HCT116 (cell line): ENCODE measurements around the gene VTI1A. TPM values are rescaled to one million over a fixed set of nuclear protein-coding genes. Genes with fewer than 3 reads are reported as not detected.

Experiments
- ATAC-seq: fragments of 200-7000 bp; cut with Tn5 transposase; 2 replicates; pipeline ENCODE4 v1.9.1; 2020; ENCODE audit warnings: mild to moderate bottlenecking, moderate library complexity
- BruUV-seq: library from RNA; stranded (reverse); fragments of 400-500 nt; replicated peaks from 2 replicates; lab custom pipeline; 2021; lab: Mats Ljungman, UMichigan
- CTCF ChIA-PET: fragments of 300-600 bp; sonication (Branson Sonifier 250); formaldehyde crosslinking; loops from one replicate; lab custom pipeline; 2021; ENCODE audit warnings: antibody characterized with exemption; lab: Charles Lee
- POLR2A ChIA-PET: fragments of 300-600, 350-600 bp; sonication (Branson Sonifier 250); formaldehyde crosslinking; loops from one replicate; lab custom pipeline; 2021; ENCODE audit warnings: antibody characterized with exemption; lab: Charles Lee
- RAD21 ChIA-PET, 2 experiments: fragments of 300-600 bp; sonication (Branson Sonifier 250); formaldehyde crosslinking; loops; one replicate each; lab custom pipeline; 2023; ENCODE audit warnings: low total read pairs in 2 of 2; ENCODE audit not compliant: uncharacterized antibody in 2 of 2, unreplicated experiment in 2 of 2, low non-redundant PET in 1 of 2; lab: Charles Lee
- DNase-seq: peaks from one replicate; pipeline ENCODE4 v3.0.0-alpha.2; 2010; ENCODE audit warnings: low read depth, low spot score
- H2AFZ ChIP-seq: fragments of 200-600 bp; shearing (Covaris generic), sonication (generic); 2 replicates; pipeline ENCODE4 v1.6.1; 2017; ENCODE audit warnings: low read depth, mixed run types, mixed read lengths, antibody characterized with exemption, low read length; ENCODE audit not compliant: poor library complexity, severe bottlenecking
- H3K27ac ChIP-seq: 2 replicates; pipeline ENCODE4 v1.5.1; 2012; ENCODE audit warnings: low read depth, low read length
- H3K27me3 ChIP-seq: fragments of 200-600 bp; sonication (generic); 2 replicates; pipeline ENCODE4 v1.6.1; 2016; ENCODE audit warnings: mixed run types, low read length, mixed read lengths; ENCODE audit not compliant: insufficient read depth
- H3K36me3 ChIP-seq, 2 experiments: fragments of 200-500 bp in 1 of 2; fragments of 200-600 bp in 1 of 2; sonication (Bioruptor generic) in 1 of 2; sonication (generic) in 1 of 2; 2 replicates each; pipeline versions ENCODE4 v1.5.1 to v1.6.1; 2014 to 2016; ENCODE audit warnings: low read length in 2 of 2, inconsistent platforms in 1 of 2, mixed read lengths in 1 of 2, mixed run types in 1 of 2; ENCODE audit not compliant: insufficient read depth in 2 of 2, control insufficient read depth in 1 of 2
- H3K4me1 ChIP-seq, 2 experiments: fragments of 200-600 bp in 1 of 2; sonication (generic) in 1 of 2; 2 replicates each; pipeline versions ENCODE4 v1.5.1 to v1.6.1; 2012 to 2017; ENCODE audit warnings: low read length in 2 of 2, inconsistent platforms in 1 of 2, mild to moderate bottlenecking in 1 of 2, mixed read lengths in 1 of 2, mixed run types in 1 of 2, moderate library complexity in 1 of 2; ENCODE audit not compliant: insufficient read depth in 2 of 2, control insufficient read depth in 1 of 2
- H3K4me2 ChIP-seq: fragments of 200-600 bp; sonication (generic); 2 replicates; pipeline ENCODE4 v1.6.1; 2017; ENCODE audit warnings: mixed run types, low read length, mixed read lengths
- H3K4me3 ChIP-seq, 2 experiments: fragments of 200-600 bp in 1 of 2; sonication (generic) in 1 of 2; replicated peaks in 1 of 2; 2 replicates each; pipeline ENCODE4 v1.5.1; 2011 to 2016; ENCODE audit warnings: low read length in 2 of 2, control low read depth in 1 of 2, low read depth in 1 of 2, mild to moderate bottlenecking in 1 of 2, mixed read lengths in 1 of 2, mixed run types in 1 of 2
- H3K79me2 ChIP-seq: fragments of 200-600 bp; sonication (generic); 2 replicates; pipeline ENCODE4 v1.6.1; 2017; ENCODE audit warnings: mild to moderate bottlenecking, mixed run types, low read length, moderate library complexity, mixed read lengths; ENCODE audit not compliant: insufficient read depth
- H3K9ac ChIP-seq: fragments of 200-600 bp; sonication (generic); 2 replicates; pipeline ENCODE4 v1.6.1; 2016; ENCODE audit warnings: low read length, mixed read lengths
- H3K9me2 ChIP-seq: fragments of 200-600 bp; sonication (generic), shearing (Covaris generic); 2 replicates; pipeline ENCODE4 v1.6.1; 2017; ENCODE audit warnings: mixed run types, mild to moderate bottlenecking, moderate library complexity; ENCODE audit not compliant: insufficient read depth
- H3K9me3 ChIP-seq, 2 experiments: fragments of 200-500 bp in 1 of 2; fragments of 200-600 bp in 1 of 2; sonication (Bioruptor generic) in 1 of 2; sonication (generic) in 1 of 2; 2 replicates each; pipeline ENCODE4 v1.6.1; 2014 to 2017; ENCODE audit warnings: low read length in 2 of 2, mixed read lengths in 2 of 2, inconsistent platforms in 1 of 2, low read depth in 1 of 2, mild to moderate bottlenecking in 1 of 2, mixed run types in 1 of 2, moderate library complexity in 1 of 2; ENCODE audit not compliant: control insufficient read depth in 1 of 2, insufficient read depth in 1 of 2
- H4K20me1 ChIP-seq: fragments of 200-600 bp; sonication (generic), shearing (Covaris generic); 2 replicates; pipeline ENCODE4 v1.6.1; 2017; ENCODE audit warnings: mixed run types, mild to moderate bottlenecking, moderate library complexity; ENCODE audit not compliant: insufficient read depth
- CEBPB ChIP-seq: IDR thresholded peaks from 2 replicates; pipeline ENCODE4 v1.6.1; 2012; ENCODE audit warnings: low read depth
- ELF1 ChIP-seq: IDR thresholded peaks from 2 replicates; pipeline ENCODE4 v1.6.1; 2012; ENCODE audit warnings: low read depth, borderline replicate concordance
- EZH2 ChIP-seq: fragments of 200-600 bp; sonication (generic); IDR thresholded peaks from 2 replicates; pipeline ENCODE4 v1.6.1; 2017; ENCODE audit warnings: antibody characterized with exemption, mixed run types
- JUND ChIP-seq: IDR thresholded peaks from 2 replicates; pipeline ENCODE4 v1.6.1; 2012
- POLR2AphosphoS5 ChIP-seq: IDR thresholded peaks from 2 replicates; pipeline ENCODE4 v1.6.1; 2011; ENCODE audit warnings: mild to moderate bottlenecking, low read depth, low read length, moderate library complexity
- RAD21 ChIP-seq: IDR thresholded peaks from 2 replicates; pipeline ENCODE4 v1.6.1; 2012; ENCODE audit warnings: low read depth, mild to moderate bottlenecking
- SP1 ChIP-seq: IDR thresholded peaks from 2 replicates; pipeline ENCODE4 v1.6.1; 2012; ENCODE audit warnings: low read depth
- SRF ChIP-seq: IDR thresholded peaks from 2 replicates; pipeline ENCODE4 v1.6.1; 2012; ENCODE audit warnings: low read depth
- intact Hi-C: fragments of 100-400 bp; cut with micrococcal nuclease; formaldehyde crosslinking; loops from 2 replicates; pipeline ENCODE4 v1.10.0; 2022
- total RNA-seq: library from RNA; stranded (reverse); gene quantifications from one replicate; pipeline ENCODE4 v1.2.1, GENCODE V29; 2021; ENCODE audit not compliant: unreplicated experiment
- TF ChIP-seq, protein P1 (sequence below): IDR thresholded peaks from 2 replicates; pipeline ENCODE4 v1.6.1; 2012
- TF ChIP-seq, protein P2 (sequence below): IDR thresholded peaks from 2 replicates; pipeline ENCODE4 v1.6.1; 2011; ENCODE audit warnings: mild to moderate bottlenecking, low read length, moderate library complexity; ENCODE audit not compliant: insufficient replicate concordance; ENCODE audit errors: extremely low read depth

Gene VTI1A
- total RNA-seq, 1 experiment from 2014 or later, result 80.7 TPM

GRCh38 chr10:112802411-112803022 lies 355.5 kb downstream of the VTI1A start:
- no peaks in the 10 kb centered on the region for H3K79me2 ChIP-seq
- H3K27me3 ChIP-seq, result no peaks in the 10 kb centered on the region
- ChIA-PET RAD21 (no interaction called here), CTCF (no interaction called here), POLR2A (no interaction called here)
- H3K4me3 ChIP-seq, result no peak overlapping the region
- TF ChIP-seq, protein P1, sequence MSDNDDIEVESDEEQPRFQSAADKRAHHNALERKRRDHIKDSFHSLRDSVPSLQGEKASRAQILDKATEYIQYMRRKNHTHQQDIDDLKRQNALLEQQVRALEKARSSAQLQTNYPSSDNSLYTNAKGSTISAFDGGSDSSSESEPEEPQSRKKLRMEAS, result no peak
- TF ChIP-seq SP1, result no peak
- no peak for TF ChIP-seq RAD21
- TF ChIP-seq CEBPB, result no peak
- no peak for TF ChIP-seq POLR2AphosphoS5
- TF ChIP-seq SRF, result no peak
- no peak for TF ChIP-seq ELF1
- TF ChIP-seq, protein P2, sequence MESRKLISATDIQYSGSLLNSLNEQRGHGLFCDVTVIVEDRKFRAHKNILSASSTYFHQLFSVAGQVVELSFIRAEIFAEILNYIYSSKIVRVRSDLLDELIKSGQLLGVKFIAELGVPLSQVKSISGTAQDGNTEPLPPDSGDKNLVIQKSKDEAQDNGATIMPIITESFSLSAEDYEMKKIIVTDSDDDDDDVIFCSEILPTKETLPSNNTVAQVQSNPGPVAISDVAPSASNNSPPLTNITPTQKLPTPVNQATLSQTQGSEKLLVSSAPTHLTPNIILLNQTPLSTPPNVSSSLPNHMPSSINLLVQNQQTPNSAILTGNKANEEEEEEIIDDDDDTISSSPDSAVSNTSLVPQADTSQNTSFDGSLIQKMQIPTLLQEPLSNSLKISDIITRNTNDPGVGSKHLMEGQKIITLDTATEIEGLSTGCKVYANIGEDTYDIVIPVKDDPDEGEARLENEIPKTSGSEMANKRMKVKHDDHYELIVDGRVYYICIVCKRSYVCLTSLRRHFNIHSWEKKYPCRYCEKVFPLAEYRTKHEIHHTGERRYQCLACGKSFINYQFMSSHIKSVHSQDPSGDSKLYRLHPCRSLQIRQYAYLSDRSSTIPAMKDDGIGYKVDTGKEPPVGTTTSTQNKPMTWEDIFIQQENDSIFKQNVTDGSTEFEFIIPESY, result no peak
- no peak for TF ChIP-seq JUND
- no peak for TF ChIP-seq EZH2
- ATAC-seq (no peak), DNase-seq (no peak)
- H3K4me2 ChIP-seq, result no peak overlapping the region
- no peaks in the 10 kb centered on the region for H4K20me1 ChIP-seq
- no TSS peak for BruUV-seq
- intact Hi-C loops, result no loop called here
- no peak overlapping the region for H3K27ac ChIP-seq
- H2AFZ ChIP-seq, result no peak overlapping the region
- H3K9ac ChIP-seq, result no peak overlapping the region
- H3K36me3 ChIP-seq, result peaks cover 0 to 4% of the 10 kb centered on the region in 2 experiments; a peak in 1 of 4 replicates
- no peaks in the 10 kb centered on the region for H3K9me2 ChIP-seq
- H3K9me3 ChIP-seq, result no peaks in the 10 kb centered on the region
- H3K4me1 ChIP-seq, result peaks cover 23 to 35% of the 10 kb centered on the region in 2 experiments
